Daoy (cell line): ENCODE measurements around the gene EVX1. TPM values are rescaled to one million over a fixed set of nuclear protein-coding genes. Genes with fewer than 3 reads are reported as not detected.

Experiments used
- DNase-seq: peaks from one replicate; pipeline ENCODE4 v3.0.0-alpha.2; 2015; ENCODE audit warnings: low read depth
- total RNA-seq: library from RNA; depleted of rRNA; stranded (reverse); fragments of >200 nt; shearing (Covaris generic); gene quantifications from 2 replicates; pipeline ENCODE4 v1.2.3, GENCODE V29; 2014; rRNA removed

EVX1 gene
- total RNA-seq, 1 experiment from 2014 or later, result not detected

- DNase-seq, result no peak
These were observed 7.3 kb downstream of the EVX1 start for GRCh38 chr7:27249724-27250556.

- no peak for DNase-seq
These were observed 8.0 kb downstream of the EVX1 start for GRCh38 chr7:27250557-27251070.

- no peak for DNase-seq
These were observed 8.6 kb downstream of the EVX1 start for GRCh38 chr7:27251136-27251651.

GRCh38 chr7:27251652-27252590, 9.3 kb downstream of the EVX1 start:
- no peak for DNase-seq

- peak; percentile 79 for DNase-seq
These were observed 12.0 kb downstream of the EVX1 start for GRCh38 chr7:27254625-27255024.

- no peak for DNase-seq
These were observed 17.6 kb downstream of the EVX1 start for GRCh38 chr7:27260211-27260610.

- peak; percentile 60 for DNase-seq
These were observed 19.5 kb downstream of the EVX1 start for GRCh38 chr7:27262121-27262520.

GRCh38 chr7:27263781-27264180, 21.2 kb downstream of the EVX1 start:
- no peak for DNase-seq

GRCh38 chr7:27269455-27269854, 26.9 kb downstream of the EVX1 start:
- DNase-seq, result no peak

- no peak for DNase-seq
These were observed 28.8 kb downstream of the EVX1 start for GRCh38 chr7:27271384-27271783.

- DNase-seq, result peak; percentile 64
These were observed 35.0 kb downstream of the EVX1 start for GRCh38 chr7:27277628-27278027.

- no peak for DNase-seq
These were observed 41.0 kb downstream of the EVX1 start for GRCh38 chr7:27283558-27283957.

GRCh38 chr7:27295236-27295635, 52.6 kb downstream of the EVX1 start:
- DNase-seq, result no peak

GRCh38 chr7:27297356-27297755, 54.8 kb downstream of the EVX1 start:
- no peak for DNase-seq

Other genes with a start within 250 kb of the EVX1 start
- gene HOXA1, start 146.8 kb upstream of the EVX1 start, total RNA-seq, result 5.5 and 6.4 TPM in 2 replicates
- gene HOXA2, start 140.1 kb upstream of the EVX1 start, total RNA-seq, result 11.4 and 12.1 TPM in 2 replicates
- 4.1 and 6.7 TPM in 2 replicates for gene HOXA4, start 112.0 kb upstream of the EVX1 start, total RNA-seq
- 22.6 and 41.1 TPM in 2 replicates for gene HOXA5, start 99.1 kb upstream of the EVX1 start, total RNA-seq
- gene HOXA6, start 95.0 kb upstream of the EVX1 start, total RNA-seq, result 0.92 and 4.2 TPM in 2 replicates
- gene HOXA3, start 90.2 kb upstream of the EVX1 start, total RNA-seq, result 12.4 and 16.8 TPM in 2 replicates
- 21.7 and 24.4 TPM in 2 replicates for gene HOXA7, start 86.1 kb upstream of the EVX1 start, total RNA-seq
- gene HOXA9, start 77.3 kb upstream of the EVX1 start, total RNA-seq, result 1.8 TPM in 1 of 2 replicates, not detected in the other
- 12.3 and 31.2 TPM in 2 replicates for gene HOXA10, start 68.5 kb upstream of the EVX1 start, total RNA-seq
- gene HOXA11, start 57.6 kb upstream of the EVX1 start, total RNA-seq, result 7.7 and 8.2 TPM in 2 replicates
- gene HOXA13, start 42.7 kb upstream of the EVX1 start, total RNA-seq, result 0.86 and 1.3 TPM in 2 replicates